Activated CD4-positive, alpha-beta T cell treated with anti-CD3 and anti-CD28 coated beads, Interleukin-2, amount 50 U/mL, for 48 hours (primary cell): ENCODE data around the gene RBM42.

Source experiments
- DNase-seq, 2 experiments: peaks; one replicate each; pipeline ENCODE4 v3.0.0-alpha.2; 2020

The RBM42 gene

DNA sequence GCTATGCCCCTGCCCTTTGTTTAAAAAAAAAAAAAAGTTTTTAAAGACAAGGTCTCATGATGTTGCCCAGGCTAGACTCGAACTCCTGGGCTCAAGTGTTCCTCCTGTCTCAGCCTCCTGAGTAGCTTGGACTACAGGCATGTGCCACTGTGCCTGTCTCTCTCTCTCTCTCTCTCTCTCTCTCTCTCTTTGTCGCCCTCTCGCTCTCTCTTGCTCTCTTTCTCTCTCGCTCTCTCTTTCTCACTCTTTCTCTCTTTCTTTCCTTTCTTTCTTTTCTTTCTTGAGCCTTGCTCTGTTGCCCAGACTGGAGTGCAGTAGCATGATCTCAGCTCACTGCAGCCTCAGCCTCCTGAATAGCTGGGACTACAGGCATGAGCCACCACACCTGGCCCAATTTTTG, 26.8 kb downstream of the RBM42 start:
- no peak for DNase-seq

DNA sequence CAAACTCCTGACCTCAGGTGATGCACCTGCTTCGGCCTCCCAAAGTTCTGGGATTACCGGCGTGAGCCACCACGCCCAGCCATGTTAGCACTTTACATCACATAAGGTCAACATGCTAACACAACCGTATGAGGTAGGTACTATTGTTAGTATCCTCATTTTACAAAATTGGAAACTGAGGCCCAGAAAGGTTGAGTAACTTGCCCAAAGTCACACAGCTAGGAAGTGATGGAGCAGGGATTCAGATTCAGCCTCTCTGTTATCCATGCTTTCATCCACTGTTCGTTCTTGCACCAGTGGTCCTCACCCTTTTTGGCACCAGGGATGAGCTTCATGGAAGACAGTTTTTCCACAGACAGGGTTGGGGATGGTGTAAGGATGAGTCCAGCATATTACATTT, 27.9 kb downstream of the RBM42 start:
- DNase-seq = no peak

DNA sequence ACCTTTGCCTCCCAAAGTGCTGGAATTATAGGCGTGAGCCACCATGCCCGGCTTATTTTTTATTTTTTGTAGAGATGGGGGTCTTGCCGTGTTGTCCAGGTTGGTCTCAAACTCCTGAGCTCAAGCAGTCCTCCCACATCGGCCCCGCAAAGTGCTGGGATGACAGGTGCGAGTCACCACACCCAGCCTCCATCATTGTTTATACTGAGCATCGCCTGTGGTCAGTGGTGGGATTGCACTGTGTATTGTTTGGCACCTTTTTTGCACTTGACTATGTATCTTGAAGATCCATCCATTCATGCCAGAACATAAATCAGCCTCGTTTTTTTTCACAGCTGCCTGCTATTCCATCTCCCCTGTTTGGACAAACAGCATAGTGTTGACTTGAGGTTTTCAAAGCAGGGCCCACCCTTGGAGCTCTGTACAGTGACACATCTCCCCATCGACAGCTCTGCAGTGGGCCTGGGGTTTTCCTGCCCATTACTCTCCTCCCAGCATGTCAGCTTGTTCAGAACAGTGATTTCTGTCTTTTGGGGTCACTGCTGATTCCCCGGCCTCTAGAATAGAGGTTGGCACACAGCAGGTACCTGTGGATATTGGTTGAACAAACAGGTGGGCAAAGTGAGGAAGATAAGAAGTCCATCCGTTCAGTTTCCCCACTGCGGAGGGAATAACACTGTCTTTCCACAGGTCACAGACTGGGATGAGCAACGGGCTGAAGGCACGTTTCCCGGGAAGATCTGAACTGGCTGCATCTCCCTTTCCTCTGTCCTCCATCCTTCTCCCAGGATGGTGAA, 29.3 kb downstream of the RBM42 start:
- no peak for DNase-seq

DNA sequence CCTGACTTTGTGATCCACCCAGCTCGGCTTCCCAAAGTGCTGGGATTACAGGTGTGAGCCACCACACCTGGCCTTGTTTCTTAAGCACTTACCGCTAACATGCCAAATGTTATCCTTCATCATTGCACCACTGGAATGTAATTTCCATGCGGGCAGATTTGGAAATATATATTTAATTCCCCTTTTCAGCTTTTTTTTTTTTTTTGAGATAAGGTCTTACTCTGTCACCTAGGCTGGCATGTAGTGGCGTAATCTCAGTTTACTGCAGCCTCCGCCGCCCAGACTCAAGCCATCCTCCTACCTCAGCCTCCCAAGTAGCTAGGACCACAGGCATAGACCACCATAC, 33.1 kb downstream of the RBM42 start:
- DNase-seq = no peak

DNA sequence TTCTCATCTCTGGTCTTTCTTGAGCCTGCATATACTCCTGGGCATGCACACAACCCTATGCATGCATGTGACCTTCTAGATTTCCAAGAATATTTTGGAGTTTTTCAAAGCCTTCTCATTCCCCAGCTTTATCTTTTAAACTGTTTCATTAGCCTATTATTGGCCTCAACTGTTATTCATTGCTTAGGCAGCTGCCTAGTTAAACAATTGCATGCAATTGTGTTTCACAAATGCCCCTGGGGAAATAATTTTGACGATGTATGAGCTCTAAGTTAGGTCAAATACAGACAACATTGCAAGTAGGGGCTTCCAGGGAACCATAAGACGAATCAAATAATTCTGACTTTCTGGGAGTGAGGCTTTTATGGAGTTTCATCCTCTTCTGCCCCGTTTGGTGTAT, 35.1 kb downstream of the RBM42 start:
- DNase-seq = no peak

DNA sequence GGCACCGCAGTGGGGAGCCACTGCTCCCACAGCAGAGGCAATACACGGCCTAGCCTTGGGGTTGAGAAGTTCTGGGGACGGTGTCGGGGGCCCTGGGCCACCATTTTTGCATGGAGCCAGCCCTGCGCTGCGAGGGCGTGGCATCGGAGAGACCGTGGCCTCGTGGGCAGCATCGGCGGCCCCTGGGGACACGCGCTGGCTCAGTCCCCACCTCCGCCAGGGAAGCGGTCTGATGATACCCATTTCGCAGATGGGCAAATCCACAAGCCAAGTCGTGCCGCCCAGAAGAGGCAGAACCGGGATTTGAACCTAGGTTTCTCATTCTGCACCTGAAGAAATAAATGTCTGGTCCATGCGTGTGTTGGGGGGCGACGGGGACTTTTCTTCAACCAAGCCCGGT, 36.3 kb downstream of the RBM42 start:
- DNase-seq = no peak

DNA sequence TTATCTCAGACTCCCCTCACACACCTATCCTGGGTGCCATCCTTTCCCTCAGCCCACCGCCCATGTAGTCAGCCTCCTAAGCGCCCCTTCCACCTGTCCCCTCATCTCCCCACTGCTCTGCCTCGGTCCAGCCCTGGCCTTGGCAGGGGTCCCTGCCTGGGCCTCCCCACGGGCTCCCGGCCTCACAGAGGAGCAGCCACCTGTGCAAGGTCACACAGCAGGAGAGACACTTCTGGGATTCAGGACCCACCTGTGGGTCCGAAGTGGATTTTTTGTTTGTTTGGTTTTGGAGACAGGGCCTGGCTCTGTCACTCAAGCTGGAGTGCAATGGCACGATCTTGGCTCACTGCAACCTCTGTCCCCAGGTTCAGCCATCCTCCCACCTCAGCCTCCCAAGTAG, 36.8 kb downstream of the RBM42 start:
- DNase-seq = no peak

DNA sequence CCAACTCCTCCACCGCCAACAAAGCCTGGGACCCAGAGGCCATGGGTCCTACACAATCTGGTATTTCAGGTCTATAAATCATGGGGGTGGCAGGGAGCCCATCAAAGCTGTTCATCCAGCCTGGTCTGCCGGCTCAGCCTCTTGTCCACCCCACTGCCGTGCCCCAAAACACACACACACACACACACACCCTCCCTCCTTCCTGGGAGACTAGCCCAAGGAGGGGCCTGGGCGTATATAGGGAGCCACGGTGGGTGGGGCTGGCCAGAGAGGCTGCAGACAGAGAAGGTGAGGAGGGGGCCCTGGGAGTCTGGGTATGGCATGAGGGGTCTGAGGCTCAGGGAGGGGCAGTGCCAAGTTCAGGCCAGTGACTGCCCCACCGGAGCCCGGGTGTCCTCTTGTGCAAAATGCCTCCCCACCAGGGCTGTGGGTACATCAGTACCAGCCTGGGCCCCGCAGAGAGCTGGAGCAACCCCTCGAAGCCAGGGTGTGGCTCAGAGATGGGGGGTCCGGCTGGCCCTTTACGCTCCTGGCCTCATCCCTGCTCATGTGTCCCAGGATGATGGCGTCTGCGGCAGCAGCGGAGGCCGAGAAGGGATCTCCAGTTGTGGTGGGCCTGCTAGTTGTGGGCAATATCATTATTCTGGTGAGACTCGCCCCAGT, 37.5 kb downstream of the RBM42 start, which contains the start of gene UPK1A:
Gene UPK1A, plus strand, starts transcription at position 267 of the 663 bp plus-strand sequence. Its CDS starts 296 bp downstream, at position 563.
- DNase-seq = no peak

DNA sequence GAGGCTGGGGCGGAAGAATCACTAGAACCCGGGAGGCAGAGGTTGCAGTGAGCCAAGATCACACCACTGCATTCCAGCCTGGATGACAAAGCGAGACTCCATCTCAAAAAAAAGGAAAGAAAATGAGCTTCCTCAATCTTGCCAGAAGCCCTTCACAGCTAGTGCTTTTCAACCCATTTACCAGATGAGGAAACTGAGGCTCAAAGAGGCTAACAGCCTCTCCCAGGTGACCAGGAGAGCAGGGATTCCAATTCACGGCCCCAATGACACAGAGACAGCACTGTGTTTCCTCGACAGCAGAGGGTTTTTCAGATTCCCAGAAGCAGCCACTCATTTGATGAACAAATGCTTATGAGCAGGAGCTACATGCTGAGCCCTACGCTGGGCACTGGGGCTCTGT, 40.7 kb downstream of the RBM42 start:
- no peak for DNase-seq

DNA sequence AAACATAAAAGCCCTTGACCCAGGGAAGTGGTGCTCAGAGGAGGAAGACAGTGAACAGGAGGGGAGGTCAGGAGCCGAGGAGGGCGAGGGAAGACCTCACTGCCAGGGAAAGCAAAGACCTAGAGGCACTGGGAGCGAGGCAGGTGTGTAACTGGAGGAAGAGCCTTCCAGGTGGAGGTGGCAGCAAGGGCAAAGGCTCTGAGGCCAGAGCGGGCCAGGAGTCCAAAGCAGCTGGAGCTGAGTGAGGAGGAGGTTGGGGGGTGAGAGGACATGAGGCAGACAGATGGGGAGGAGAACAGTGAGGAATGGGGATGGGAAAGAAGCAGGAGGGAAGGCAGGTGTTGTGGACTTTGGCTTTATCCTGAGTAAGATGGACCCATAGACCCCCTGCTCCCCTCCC, 41.1 kb downstream of the RBM42 start:
- no peak for DNase-seq

DNA sequence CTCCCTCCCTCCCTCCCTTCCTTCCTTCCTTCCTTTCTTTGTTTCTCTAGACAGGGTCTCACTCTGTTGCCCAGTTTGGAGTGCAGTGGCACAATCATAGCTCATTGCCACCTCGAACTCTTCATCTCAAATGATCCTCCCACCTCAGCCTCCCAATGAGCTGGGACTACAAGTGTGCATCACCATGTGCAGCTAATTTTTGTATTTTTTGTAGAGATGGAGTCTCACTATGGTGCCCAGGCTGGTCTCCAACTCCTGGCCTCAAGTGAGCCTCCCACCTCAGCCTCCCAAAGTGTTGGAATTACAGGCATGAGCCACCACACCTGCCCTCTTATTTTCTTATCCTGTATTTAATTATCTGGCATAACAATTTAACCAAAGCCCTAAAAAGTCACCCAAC, 41.9 kb downstream of the RBM42 start:
- no peak for DNase-seq

DNA sequence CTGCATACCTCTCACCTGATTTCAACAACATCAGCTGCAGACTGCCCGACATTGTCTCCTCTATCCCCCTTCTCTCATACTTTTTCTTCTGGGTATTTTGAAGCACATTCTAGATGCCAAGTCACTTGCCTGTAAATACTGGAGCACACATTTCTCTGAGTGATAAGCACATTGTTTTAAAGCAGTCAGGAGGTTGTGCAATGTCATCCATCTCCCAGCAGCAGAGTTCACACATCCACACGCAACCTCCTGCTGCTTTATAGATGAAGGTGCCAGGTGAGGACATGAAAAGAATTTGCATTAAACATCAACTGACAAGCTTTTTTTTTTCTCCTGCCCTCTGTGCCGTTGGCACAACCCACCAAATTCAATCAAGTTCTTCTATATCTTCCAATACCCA, 43.0 kb downstream of the RBM42 start:
- DNase-seq = no peak

DNA sequence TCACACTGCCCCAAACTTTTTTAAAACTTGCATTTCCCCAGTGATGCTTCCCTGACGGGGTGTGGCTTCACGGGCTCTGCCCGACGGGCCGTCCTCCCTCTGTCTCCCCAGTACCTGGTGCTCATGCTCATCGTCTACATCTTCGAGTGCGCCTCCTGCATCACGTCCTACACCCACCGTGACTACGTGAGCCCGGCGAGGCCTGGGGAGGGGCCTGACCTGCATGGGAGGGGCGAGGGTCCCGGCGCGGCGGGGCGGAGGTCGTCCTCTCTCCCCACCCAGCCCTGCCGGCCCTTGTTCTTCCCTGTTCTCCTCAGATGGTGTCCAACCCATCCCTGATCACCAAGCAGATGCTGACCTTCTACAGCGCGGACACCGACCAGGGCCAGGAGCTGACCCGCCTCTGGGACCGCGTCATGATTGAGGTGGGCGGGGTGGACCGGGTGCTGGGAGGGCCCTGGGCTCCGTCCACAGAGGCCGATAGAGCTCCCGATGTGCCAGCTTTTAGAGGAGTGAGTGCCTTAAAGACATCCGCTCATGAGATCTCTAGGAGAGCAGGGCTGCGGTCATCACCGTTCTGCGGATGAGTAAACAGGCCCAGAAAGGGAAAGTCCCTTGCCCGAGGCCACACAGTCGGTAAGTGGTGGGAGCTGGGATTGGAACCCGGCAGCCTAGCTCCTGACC, 44.4 kb downstream of the RBM42 start:
- peak; percentile 66 to 72 for DNase-seq

DNA sequence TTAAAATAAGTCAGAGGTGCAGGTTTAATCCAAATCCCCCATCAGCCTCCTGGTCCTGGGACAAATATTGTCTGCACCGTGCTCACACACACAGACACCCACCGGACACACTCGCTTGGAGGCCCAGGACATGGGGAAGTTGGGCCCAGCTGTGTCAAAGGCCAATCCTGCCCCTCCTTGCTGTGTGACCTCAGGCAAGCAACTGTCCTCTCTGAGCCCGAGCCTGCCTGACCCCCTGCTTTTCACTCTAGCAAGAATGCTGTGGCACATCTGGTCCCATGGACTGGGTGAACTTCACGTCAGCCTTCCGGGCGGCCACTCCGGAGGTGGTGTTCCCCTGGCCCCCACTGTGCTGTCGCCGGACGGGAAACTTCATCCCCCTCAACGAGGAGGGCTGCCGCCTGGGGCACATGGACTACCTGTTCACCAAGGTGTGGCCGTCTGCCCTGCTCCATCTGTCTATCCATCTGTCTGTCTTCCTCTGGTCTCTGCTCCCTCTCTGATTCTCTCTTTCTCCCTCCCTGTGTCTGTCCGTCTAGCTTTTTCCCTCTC, 46.8 kb downstream of the RBM42 start:
- DNase-seq = no peak
